Neuronal stem cell (in vitro differentiated cells): ENCODE measurements around the gene CYSRT1.
A peak's percentile ranks its signal among the peaks of the same experiment; 100 is the strongest.
"Not testable (repeated sequence)": the region's sequence is repeated elsewhere in the genome, so short reads cannot be mapped to it uniquely, and the experiment has no call there.

Source experiments
- DNase-seq: peaks from one replicate; pipeline ENCODE4 v3.0.0-alpha.2; 2013; ENCODE audit warnings: low spot score
- H2AFZ ChIP-seq: one replicate; pipeline ENCODE4 v1.6.1; 2013; ENCODE audit warnings: mild to moderate bottlenecking, low read length, inconsistent platforms
- H2AK5ac ChIP-seq: 2 replicates; pipeline ENCODE4 v1.6.1; 2013; ENCODE audit warnings: low read depth, mild to moderate bottlenecking, inconsistent platforms, low read length, moderate library complexity, mixed read lengths
- H2BK120ac ChIP-seq: 2 replicates; pipeline ENCODE4 v1.6.1; 2013; ENCODE audit warnings: low read depth, mild to moderate bottlenecking, inconsistent platforms, low read length, moderate library complexity, mixed read lengths
- H2BK12ac ChIP-seq: one replicate; pipeline ENCODE4 v1.6.1; 2013; ENCODE audit warnings: low read length, inconsistent platforms
- H2BK15ac ChIP-seq: 2 replicates; pipeline ENCODE4 v1.6.1; 2013; ENCODE audit warnings: mild to moderate bottlenecking, low read length, inconsistent platforms, mixed read lengths
- H2BK5ac ChIP-seq: one replicate; pipeline ENCODE4 v1.6.1; 2013; ENCODE audit warnings: inconsistent platforms, mild to moderate bottlenecking, low read length, moderate library complexity
- H3K14ac ChIP-seq: one replicate; pipeline ENCODE4 v1.6.1; 2013; ENCODE audit warnings: low read length, inconsistent platforms
- H3K18ac ChIP-seq: 2 replicates; pipeline ENCODE4 v1.6.1; 2013; ENCODE audit warnings: low read length, inconsistent platforms
- H3K23ac ChIP-seq: 2 replicates; pipeline ENCODE4 v1.6.1; 2013; ENCODE audit warnings: low read depth, mild to moderate bottlenecking, mixed read lengths, low read length, inconsistent platforms; ENCODE audit not compliant: poor library complexity
- H3K27ac ChIP-seq: replicated peaks from 3 replicates; pipeline ENCODE4 v1.5.1; 2013; ENCODE audit warnings: low read length, inconsistent platforms
- H3K27me3 ChIP-seq, 3 experiments: 2 replicates each; pipeline ENCODE4 v1.6.1; 2013; ENCODE audit warnings: low read length in 3 of 3, mild to moderate bottlenecking in 2 of 3, inconsistent platforms in 1 of 3, low read depth in 1 of 3, mixed read lengths in 1 of 3, moderate library complexity in 1 of 3; ENCODE audit not compliant: control insufficient read depth in 3 of 3, insufficient read depth in 3 of 3
- H3K36me3 ChIP-seq, 2 donors: replicated peaks in 1 of 2; 2 replicates each; pipeline ENCODE4 v1.6.1; 2013; ENCODE audit warnings: low read length in 2 of 2; ENCODE audit not compliant: control insufficient read depth in 2 of 2, insufficient read depth in 2 of 2
- H3K4ac ChIP-seq: 2 replicates; pipeline ENCODE4 v1.6.1; 2013; ENCODE audit warnings: inconsistent platforms, mild to moderate bottlenecking, low read length, moderate library complexity
- H3K4me1 ChIP-seq, 2 donors: 1 replicate in 1 of 2; 2 replicates in 1 of 2; pipeline ENCODE4 v1.6.1; 2013; ENCODE audit warnings: low read length in 2 of 2, low read depth in 1 of 2; ENCODE audit not compliant: control insufficient read depth in 2 of 2, insufficient read depth in 1 of 2
- H3K4me2 ChIP-seq: one replicate; pipeline ENCODE4 v1.6.1; 2013; ENCODE audit warnings: mild to moderate bottlenecking, low read length, inconsistent platforms; ENCODE audit not compliant: insufficient read depth, poor library complexity, severe bottlenecking
- H3K4me3 ChIP-seq, 2 donors: 2 replicates each; pipeline ENCODE4 v1.5.1; 2013; ENCODE audit warnings: low read length in 2 of 2, mild to moderate bottlenecking in 2 of 2, inconsistent platforms in 1 of 2, moderate library complexity in 1 of 2
- H3K79me1 ChIP-seq: one replicate; pipeline ENCODE4 v1.6.1; 2013; ENCODE audit warnings: low read depth, mild to moderate bottlenecking, inconsistent platforms, low read length, moderate library complexity
- H3K9ac ChIP-seq: one replicate; pipeline ENCODE4 v1.6.1; 2013; ENCODE audit warnings: mild to moderate bottlenecking, low read depth, low read length, inconsistent platforms; ENCODE audit not compliant: poor library complexity
- H3K9me3 ChIP-seq, 2 donors: replicated peaks in 1 of 2; 2 replicates each; pipeline versions ENCODE3 to v1.6.1; 2013; ENCODE audit warnings: low read length in 2 of 2, mild to moderate bottlenecking in 2 of 2, inconsistent platforms in 1 of 2, low read depth in 1 of 2, mixed read lengths in 1 of 2, moderate library complexity in 1 of 2; ENCODE audit not compliant: control insufficient read depth in 2 of 2, insufficient read depth in 1 of 2
- H4K8ac ChIP-seq: one replicate; pipeline ENCODE4 v1.6.1; 2013; ENCODE audit warnings: low read depth, mild to moderate bottlenecking, inconsistent platforms, low read length, moderate library complexity
- H4K91ac ChIP-seq: one replicate; pipeline ENCODE4 v1.6.1; 2013; ENCODE audit warnings: low read length, low read depth, mild to moderate bottlenecking, inconsistent platforms; ENCODE audit not compliant: poor library complexity
- WGBS, 2 donors: extraction: QIAGEN DNeasy Blood & Tissue Kit; methylation state at CpG; one replicate each; pipeline ENCODE4 v1.1.7; 2013; ENCODE audit warnings: missing lambda C conversion rate in 2 of 2, mixed read lengths in 1 of 2; ENCODE audit not compliant: insufficient read length in 2 of 2, insufficient replicate concordance in 1 of 2; ENCODE audit errors: extremely low coverage in 2 of 2; 5-methylcytosine and 5-hydroxymethylcytosine counted together

Gene CYSRT1

GRCh38 chr9:137255448-137256114 lies 30.6 kb downstream of the CYSRT1 start:
- no CpG with 5 or more reads among the region's 51 CpGs for WGBS, 2 donors
- no peak overlapping the region for H2BK120ac ChIP-seq
- H3K9ac ChIP-seq: peak overlapping the region; percentile 97
- peak overlapping the region; percentile 92 for H3K18ac ChIP-seq
- peak overlapping the region; percentile 80 for H3K4me2 ChIP-seq
- H3K4me3 ChIP-seq: peak overlapping the region; percentile 96 to 100
- peak overlapping the region; percentile 38 for H3K4ac ChIP-seq
- peak overlapping the region; percentile 93 for H2BK5ac ChIP-seq
- H4K8ac ChIP-seq: peak overlapping the region; percentile 29
- H3K4me1 ChIP-seq: peaks cover 19 to 44% of the 10 kb centered on the region in 2 donors
- no peak overlapping the region for H3K27ac ChIP-seq
- no peak overlapping the region for H4K91ac ChIP-seq
- peaks cover 12% of the 10 kb centered on the region for H3K79me1 ChIP-seq
- no peaks in the 10 kb centered on the region for H3K9me3 ChIP-seq
- H3K14ac ChIP-seq: no peak overlapping the region
- no peak for DNase-seq
- H3K23ac ChIP-seq: peak overlapping the region; percentile 70
- H2BK12ac ChIP-seq: no peak overlapping the region
- H3K36me3 ChIP-seq: peaks cover 17 to 34% of the 10 kb centered on the region in 2 donors
- H2BK15ac ChIP-seq: peak overlapping the region; percentile 67
- peak overlapping the region; percentile 96 for H2AFZ ChIP-seq
- H2AK5ac ChIP-seq: peak overlapping the region; percentile 76
- no peaks in the 10 kb centered on the region for H3K27me3 ChIP-seq

- Histone ChIP-seq H4K91ac (no peak overlapping the region), H3K23ac (peak overlapping the region; percentile 70), H2AK5ac (peak overlapping the region; percentile 76), H2BK5ac (no peak overlapping the region), H3K14ac (no peak overlapping the region), H3K4ac (no peak overlapping the region), H3K4me3 (peak overlapping the region; percentile 96 to 100), H2BK15ac (no peak overlapping the region), H3K36me3 (peaks cover 17 to 34% of the 10 kb centered on the region in 2 donors), H3K27ac (no peak overlapping the region), H3K79me1 (peaks cover 12% of the 10 kb centered on the region), H2AFZ (no peak overlapping the region), H3K9me3 (no peaks in the 10 kb centered on the region), H3K18ac (no peak overlapping the region), H3K9ac (peak overlapping the region; percentile 97), H3K27me3 (no peaks in the 10 kb centered on the region), H2BK12ac (no peak overlapping the region), H2BK120ac (no peak overlapping the region), H3K4me2 (peak overlapping the region; percentile 80), H4K8ac (no peak overlapping the region), H3K4me1 (peaks cover 14 to 36% of the 10 kb centered on the region in 2 donors)
- WGBS, 2 donors: no CpG with 5 or more reads among the region's 15 CpGs
- DNase-seq: no peak
Observed at GRCh38 chr9:137256362-137256761, 31.4 kb downstream of the CYSRT1 start.

- Histone ChIP-seq H3K27me3 (no peaks in the 10 kb centered on the region), H3K4ac (no peak overlapping the region), H4K8ac (no peak overlapping the region), H3K4me3 (peak overlapping the region in 1 of 2 donors; percentile 100), H3K9ac (no peak overlapping the region), H3K4me1 (peaks cover 14 to 31% of the 10 kb centered on the region in 2 donors), H3K14ac (no peak overlapping the region), H3K18ac (no peak overlapping the region), H3K9me3 (no peaks in the 10 kb centered on the region), H3K27ac (no peak overlapping the region), H2BK5ac (no peak overlapping the region), H3K23ac (no peak overlapping the region), H3K36me3 (peaks cover 17 to 38% of the 10 kb centered on the region in 2 donors), H3K4me2 (no peak overlapping the region), H2BK15ac (no peak overlapping the region), H2AFZ (no peak overlapping the region), H4K91ac (no peak overlapping the region), H3K79me1 (peaks cover 12% of the 10 kb centered on the region), H2BK12ac (no peak overlapping the region), H2BK120ac (no peak overlapping the region), H2AK5ac (no peak overlapping the region)
- no CpG with 5 or more reads among the region's 15 CpGs for WGBS, 2 donors
- DNase-seq: no peak
Observed at GRCh38 chr9:137256856-137257255, 31.9 kb downstream of the CYSRT1 start.

- WGBS, 2 donors: no CpG with 5 or more reads among the region's 15 CpGs
Observed at GRCh38 chr9:137262173-137262908, 37.4 kb downstream of the CYSRT1 start.

More at GRCh38 chr9:137262173-137262908, 37.4 kb downstream of the CYSRT1 start:
- DNase-seq, H2BK5ac ChIP-seq, H3K18ac ChIP-seq, H3K79me1 ChIP-seq, H3K9ac ChIP-seq, H3K4me2 ChIP-seq, H3K4ac ChIP-seq, H4K91ac ChIP-seq, H3K23ac ChIP-seq, H3K4me1 ChIP-seq, H4K8ac ChIP-seq, H3K14ac ChIP-seq, H3K9me3 ChIP-seq, H2AFZ ChIP-seq, H3K27ac ChIP-seq, H2BK12ac ChIP-seq, H2AK5ac ChIP-seq, H2BK15ac ChIP-seq, H2BK120ac ChIP-seq, H3K27me3 ChIP-seq, H3K4me3 ChIP-seq: not testable (repeated sequence)
- H3K36me3 ChIP-seq: peaks cover 35 to 73% of the 10 kb centered on the region in 2 donors
